Activated naive CD4-positive, alpha-beta T cell treated with Interleukin-2 at 50 U/mL for 16 hours (primary cell): ENCODE results near the gene BICC1.
"Not testable (repeated sequence)": the region's sequence is repeated elsewhere in the genome, so short reads cannot be mapped to it uniquely, and the experiment has no call there.

Experiments
- DNase-seq: peaks from one replicate; pipeline ENCODE4 v3.0.0-alpha.2; 2020

Gene BICC1

DNA sequence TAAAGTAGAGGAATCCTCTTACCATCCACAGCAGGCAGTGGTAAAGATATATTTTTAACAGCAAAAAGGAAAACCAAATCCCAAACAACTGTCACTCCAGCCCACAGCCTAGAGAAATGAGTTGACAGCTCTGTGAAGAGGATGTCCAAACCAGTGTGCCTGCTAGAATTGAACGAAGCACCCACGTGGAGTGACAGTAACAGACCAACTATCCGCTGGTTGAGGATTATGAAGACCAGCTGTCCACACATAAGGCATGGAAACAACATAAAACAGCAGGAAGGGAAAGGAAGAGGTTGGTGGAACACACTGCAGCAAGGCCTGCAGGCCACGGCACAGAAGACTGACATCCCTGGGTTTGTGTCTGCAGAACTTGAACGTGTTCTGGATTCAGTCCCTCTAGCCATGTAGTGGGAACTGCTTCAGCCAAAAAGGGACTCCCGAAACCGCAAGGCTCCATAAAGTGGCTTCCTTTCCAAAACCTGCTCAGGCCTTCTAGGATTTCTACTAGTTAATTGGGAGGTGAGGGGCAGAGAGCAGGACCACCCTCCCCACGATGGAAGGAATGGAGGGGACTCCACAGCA, 324.4 kb downstream of the BICC1 start:
- DNase-seq, result no peak

DNA sequence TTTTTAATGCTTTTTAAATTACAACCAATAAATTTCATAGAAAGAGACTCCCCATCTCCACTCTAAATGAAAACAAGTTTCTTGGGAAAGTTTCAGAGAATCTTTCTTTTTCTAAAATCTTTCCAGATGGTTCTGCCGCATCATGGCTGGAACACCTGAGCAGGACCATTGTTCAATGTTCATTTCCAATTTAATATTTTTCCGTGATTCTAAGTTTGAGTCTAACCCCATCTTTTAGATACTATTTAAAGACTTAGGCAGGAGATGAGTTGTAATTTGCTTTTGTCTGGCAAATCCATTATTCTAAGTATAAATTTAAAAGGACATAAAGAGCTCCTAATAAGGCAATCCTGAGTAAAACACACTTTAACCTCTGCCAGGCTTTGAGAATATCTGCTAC, 325.2 kb downstream of the BICC1 start:
- DNase-seq, result no peak

DNA sequence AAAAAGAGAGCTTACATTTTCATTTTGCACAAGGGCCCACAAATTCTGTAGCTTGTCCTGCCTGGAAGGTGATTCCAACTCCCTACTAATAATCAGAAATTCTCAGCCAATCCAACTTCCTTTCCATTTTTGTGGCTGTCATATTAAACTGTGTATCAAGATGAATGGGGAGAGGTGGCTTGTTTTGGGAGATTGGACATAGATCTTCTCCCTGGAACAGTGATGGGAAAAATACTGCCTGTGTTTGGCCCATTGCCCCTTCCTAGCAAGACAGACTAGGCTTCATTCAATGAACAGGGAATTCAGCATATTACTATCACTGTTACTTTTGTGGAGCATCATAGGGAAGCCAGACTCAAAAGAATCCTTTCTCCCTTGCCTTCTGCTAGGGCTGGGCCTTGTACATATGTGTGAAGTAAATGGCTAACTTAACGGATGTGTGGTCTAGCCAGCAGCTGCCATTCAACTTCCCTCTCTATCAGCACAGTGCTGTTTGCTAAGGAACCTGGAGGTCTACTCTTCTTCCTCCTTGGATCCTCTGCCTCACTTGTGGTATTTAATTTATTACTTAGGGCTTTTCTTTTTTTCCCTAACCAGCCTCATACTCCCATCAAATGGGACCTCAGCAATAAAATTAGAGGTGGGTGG, 326.0 kb downstream of the BICC1 start:
- DNase-seq, result no peak

DNA sequence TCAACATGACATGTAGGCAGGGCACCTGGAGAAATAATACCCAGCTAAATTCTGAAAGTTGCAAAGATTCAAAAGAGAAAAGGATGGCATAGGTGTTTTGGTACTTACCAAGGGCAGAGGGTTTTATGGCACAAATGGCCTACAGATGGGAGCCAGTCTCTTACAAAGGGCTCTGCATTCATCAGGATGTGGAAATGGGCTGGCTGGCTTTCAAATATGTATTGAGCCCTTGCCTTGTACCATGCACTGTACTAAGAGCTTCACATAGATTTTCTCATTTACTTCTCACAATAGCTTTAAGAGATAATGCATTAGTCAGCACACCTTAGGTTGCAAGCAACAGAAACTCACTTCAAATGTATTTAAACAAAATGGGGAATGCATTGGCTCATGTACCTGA, 327.1 kb downstream of the BICC1 start:
- DNase-seq, result no peak

DNA sequence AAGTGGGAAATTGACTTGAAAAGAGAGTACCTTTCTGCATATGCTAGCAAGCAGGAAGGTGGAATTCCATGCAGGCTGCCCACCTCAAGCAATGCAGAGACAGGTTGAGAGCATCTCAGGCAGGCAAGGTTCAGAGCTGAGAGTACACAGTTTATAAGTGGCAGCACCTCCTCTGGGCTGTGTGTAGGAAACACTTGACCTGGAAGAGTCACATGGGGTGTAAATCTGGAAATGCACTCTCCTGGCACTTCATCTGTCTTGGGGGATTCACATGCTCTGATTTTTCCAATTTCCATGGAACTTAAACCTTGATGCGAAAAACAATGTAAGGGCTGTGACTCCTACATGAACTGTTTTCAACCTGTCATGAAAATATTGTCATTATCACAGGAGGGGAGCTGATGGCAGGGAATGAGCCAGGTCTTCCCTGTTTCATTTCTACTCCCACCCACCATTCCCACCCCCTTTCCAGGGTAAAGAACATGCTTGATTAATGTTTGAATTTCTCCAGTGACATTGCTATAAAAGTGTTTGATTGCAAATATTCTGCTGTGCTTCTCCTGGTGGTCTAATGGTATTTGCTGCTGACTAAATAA, 328.3 kb downstream of the BICC1 start:
- no peak for DNase-seq

DNA sequence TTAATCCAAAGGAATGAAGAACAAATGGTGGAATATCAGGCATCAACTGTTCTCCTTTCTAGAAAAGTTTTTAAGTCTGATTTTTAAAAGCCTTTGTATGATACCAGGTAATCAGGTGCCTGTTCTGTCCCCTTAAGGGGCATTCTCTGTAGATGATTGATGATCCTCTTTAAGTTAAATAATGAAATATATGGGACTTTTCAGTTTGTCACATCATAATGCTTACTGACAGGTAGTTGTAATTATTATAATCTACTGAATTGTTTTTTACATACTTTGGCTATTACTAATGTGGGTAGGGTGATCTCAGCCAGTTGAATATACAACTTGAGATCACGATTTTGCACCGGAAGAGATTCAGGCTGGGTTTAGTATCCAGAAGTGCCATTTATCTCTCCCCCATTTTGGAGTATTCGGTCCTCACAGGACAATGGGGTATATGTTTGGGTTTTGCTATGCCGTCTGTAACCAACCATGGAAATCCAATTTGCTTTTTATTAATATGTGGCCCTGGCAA, 330.2 kb downstream of the BICC1 start:
- DNase-seq, result no peak

DNA sequence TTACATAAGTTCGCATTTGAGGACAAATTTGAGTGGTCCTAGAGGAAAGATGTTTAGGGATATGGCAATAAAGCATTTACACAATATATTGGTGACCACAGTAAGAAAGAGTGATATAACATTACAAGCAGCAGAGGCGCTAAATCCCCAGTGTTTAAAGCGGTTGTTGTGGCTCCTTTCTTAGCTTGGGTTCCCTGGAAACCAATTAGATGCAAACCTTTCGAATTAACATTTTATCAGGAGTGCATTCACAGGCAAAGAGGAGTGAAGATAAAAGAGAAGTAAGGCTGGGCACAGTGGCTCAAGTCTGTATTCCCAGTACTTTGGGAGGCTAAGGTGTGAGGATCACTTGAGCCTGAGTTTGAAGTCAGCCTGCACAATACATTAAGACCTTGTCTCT, 331.1 kb downstream of the BICC1 start:
- no peak for DNase-seq

DNA sequence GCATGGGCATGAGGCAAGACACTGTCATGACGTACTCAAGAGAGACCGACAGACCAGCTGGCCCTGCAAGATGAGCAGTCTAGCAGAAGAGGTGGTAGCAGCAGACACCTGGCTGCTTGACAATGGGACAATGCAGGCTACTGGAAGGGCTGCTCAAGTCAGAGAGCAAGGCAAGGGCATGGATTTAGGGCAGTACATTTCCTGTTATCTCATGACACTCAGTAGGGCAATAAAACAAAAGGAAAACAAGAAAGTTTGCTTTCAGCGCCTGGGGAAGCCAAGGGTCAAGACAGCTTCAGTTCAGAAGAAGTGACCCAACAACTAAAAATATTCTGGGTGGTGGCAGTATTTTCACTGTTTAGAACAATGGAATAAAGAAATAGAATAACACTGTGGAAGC, 332.0 kb downstream of the BICC1 start:
- no peak for DNase-seq

DNA sequence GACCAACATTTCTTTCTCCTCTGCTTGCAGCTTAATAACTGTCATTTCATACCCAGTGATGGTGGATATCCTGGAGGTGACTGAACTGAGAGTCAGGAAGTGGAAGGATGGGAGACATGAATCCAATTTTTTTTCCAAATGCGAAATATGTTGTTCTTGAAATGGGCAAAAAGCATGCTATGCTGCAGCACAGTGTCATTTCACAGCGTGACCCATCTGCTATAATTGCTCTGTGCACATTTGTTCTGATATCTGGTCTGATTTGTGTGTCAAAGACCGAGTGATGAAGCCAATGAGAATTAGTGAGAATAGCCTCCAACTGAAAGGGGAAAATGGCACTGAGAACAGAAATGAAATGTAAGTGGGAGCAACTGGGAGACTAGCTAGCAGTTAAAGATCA, 334.2 kb downstream of the BICC1 start:
- DNase-seq, result no peak

DNA sequence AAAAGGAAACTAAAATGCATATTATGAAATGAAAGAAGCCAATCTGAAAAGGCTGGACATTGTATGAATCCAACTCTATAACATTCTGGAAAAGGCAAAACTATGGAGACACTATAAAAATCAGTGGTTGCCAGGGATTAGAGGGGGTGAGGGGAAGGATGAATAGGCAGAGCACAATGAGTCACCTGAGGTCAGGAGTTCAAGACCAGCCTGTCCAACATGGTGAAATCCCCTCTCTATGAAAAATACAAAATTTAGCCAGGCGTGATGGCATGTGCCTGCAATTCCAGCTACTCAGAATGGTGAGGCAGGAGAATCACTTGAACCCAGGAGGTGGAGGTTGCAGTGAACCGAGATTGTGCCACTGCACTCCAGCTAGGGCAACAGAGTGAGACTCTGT, 338.9 kb downstream of the BICC1 start:
- DNase-seq, result no peak

DNA sequence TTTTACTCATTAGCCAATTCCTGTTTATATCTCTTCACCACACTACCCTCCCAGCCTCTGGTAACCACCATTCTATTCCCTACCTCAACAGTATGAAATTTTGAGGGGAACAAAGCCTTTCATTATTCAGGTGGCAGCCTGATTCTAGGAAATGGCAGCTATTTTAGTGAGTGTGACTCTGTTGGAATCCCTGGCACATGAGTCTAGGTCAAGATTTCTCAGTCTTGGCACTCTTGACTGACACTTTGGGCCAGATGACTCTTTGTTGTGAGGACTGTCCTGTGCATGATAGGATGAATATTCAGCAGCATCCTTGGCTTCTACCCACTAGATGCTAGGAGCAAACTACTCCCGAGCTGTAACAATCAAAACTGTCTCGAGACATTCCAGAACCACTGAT, 341.0 kb downstream of the BICC1 start:
- no peak for DNase-seq

DNA sequence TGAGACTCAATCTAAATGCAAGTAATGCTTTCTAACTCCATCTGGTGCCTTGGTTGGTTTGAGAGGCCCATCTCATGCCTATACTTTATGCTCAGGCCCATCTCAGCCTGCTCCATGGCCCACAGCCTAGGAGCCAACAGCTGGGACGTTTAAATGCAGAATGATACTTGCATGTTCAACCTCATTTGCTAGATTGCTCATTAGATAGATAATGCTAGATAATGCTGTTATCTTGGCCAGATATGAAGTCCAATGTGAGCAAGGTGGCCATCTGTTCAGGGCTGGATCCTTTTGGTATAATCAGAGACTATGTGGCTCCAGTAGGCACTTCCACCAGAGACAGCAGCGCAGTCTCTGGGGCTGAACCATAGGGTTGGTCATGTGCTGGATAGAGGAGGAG, 342.1 kb downstream of the BICC1 start:
- DNase-seq, result no peak

DNA sequence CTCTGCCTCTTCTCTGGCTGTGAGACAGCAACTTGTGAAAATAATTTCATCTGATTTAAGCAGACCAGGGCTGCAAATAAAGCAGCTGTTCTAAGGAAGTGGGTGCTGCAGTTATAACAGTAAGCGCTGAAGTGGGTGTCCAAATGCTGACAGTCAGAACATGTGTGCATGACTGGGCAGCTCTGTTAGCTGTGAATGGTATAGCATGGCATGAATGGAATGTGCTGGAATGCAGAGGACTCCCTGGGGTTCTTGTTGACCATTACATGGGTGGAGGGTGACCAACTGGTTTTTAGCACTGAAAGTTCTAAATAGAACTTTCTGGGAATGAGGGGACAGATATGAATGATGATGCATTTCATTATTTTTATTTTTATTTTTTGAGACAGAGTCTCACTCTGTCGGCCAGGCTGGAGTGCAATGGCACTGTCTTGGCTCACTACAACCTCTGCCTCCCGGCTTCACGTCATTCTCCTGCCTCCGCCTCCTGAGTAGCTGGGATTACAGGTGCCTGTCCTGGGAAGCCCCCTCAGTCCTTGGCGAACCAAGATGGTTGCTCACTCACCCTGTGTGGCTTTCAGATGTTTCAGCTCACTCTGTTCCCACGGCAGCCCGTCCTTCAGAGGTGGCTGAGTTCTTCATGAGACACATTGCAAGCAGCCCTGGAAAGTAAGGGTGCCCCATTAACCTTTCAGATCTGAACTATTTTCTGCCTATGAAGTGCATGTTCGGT, 344.0 kb downstream of the BICC1 start:
- DNase-seq, result no peak

DNA sequence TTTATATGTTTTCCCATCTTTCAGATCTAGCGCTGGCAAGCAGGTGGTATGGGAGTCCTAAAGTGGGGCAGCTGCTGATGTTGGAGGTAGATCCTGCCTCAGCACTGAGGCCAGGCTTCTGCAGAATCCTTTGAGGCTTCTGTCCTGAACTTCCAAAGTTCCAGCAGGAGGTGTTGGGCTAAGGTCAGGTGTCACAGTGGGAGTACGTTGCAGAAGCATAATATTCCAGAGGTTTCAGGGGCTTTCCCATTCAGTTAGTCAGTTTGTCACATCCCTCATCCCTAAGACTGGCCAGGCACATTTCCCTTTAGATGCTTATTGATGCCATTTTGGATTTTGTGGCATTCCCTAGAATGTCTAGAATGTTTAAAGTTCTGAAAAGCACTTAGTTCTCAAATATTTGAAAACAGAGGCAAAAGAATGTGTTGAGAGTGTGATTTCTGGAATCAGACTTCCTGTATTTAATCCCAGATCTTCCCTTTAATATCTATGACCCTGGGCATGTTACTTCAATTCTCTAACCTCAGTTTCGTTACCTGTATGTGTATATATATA, 344.7 kb downstream of the BICC1 start:
- no peak for DNase-seq

DNA sequence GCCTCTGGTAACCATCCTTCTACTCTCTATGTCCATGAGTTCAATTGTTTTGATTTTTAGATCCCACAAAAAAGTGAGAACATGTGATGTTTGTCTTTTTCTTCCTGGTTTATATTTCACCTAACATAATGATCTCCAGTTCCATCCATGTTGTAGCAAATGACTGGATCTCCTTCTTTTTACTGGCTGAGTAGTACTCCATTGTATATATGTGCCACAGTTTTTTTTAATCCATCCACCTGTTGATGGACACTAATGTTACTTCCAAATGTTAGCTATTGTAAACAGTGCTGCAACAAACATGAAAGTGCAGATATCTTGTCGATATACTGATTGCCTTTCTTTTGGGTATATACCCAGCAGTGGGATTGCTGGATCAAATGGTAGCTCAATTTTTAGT, 345.5 kb downstream of the BICC1 start:
- DNase-seq, result not testable (repeated sequence)

DNA sequence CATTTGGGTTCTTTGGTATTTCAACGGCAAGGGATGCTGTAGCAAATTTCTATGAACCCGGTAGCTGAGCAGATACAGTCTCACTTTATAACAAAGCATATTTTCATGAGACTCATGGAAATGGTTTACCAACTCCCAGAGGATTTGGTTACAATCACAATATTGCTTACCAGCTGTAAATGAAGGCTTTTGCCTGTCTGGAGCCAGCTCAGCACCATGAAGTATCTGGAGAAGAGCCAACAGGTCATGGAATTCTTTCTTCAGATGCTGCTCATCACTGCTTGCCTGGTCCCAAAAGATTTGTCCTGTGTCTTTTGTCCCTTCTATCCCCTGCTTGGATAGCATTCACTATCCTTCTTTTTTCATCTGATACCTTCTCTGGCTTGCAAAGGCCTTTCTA, 346.9 kb downstream of the BICC1 start:
- no peak for DNase-seq

DNA sequence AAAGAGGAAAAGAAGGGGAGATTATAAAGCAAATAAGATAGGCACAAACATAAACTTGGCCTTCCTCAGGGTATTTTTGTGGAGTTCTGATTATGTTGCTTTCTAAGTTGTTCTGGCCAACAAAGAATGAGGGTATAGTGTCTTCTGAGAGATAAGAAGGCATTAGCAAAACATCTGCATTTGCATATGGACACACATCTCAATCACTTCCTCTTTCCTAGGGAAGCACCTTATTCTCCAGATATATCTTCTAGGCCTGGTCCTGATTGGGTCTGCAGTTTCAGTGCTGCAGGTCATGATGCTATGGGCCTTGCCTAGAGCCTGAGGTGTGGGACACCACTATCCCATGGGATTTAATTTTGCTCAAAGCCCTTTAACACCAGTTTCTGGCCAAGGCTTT, 355.0 kb downstream of the BICC1 start:
- DNase-seq, result no peak

DNA sequence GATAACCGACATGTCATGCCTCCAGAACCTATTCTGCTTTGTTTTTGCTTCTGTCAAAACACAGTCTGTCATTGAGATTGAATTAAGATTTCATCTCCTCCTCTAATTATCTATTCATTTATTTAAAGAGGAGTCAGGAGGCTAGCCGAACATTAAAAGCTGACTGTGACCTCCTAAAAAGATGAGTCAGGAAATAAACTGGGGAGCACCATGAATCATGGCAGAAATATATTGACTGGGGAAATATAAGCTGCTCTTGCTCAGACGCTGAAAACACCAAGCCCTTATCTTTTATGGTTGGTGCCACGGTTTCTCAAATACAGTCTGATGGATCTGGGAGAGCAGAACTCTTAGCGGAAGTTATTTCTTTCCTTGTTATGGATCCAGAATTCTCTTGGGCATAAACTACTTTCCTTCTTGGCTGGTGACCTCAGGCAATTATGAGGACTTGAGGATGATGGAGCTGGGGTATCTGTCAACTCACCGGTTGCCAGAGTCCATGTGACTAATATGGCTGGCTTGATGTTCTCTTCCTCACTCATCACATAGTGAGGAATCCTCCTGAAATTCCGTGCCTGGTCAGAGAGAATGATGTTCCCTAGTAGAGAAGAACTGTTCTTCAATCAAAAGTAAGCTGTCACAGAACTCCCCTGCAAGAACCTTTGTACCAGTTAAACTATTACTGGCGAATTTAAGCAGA, 356.2 kb downstream of the BICC1 start:
- no peak for DNase-seq

DNA sequence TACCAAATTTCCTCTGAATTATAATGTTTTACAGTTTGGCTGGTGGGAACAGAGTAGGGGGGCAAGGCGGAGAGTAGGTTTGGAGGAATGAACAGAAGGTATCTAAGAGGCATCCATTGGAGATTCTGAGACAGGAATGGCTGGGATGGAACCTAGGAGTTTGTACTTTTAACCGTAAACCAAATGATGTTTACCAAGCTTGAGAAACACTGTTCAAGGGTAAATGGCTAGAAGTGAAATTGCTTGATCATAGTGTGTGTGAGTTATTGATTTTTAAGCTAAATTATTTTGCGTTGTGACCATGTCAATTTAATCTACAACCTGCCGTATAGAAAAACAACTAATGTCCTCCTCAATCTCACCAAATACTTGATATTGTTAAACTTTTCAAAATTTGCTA, 357.4 kb downstream of the BICC1 start:
- DNase-seq, result no peak

DNA sequence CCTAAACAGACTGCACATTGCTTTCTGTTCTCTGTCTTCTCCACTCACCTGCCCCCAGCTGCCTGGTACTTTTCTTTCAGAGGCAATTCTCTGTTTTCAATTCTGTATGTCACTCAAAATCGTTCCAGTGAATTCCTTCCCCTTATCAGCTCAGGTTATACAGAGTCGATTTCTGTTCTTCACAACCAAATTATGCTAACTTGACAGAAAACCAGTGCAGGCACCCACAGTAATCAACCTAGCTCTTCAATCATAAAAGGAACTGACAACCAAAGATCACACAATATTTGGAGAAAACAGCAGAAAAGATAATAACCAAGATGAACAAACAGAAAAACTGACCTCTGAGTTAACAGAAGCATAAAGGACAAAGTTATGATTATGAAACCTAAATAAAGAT, 360.5 kb downstream of the BICC1 start:
- DNase-seq, result no peak
